ENCODE data around the gene EIF5.

The EIF5 gene

DNA sequence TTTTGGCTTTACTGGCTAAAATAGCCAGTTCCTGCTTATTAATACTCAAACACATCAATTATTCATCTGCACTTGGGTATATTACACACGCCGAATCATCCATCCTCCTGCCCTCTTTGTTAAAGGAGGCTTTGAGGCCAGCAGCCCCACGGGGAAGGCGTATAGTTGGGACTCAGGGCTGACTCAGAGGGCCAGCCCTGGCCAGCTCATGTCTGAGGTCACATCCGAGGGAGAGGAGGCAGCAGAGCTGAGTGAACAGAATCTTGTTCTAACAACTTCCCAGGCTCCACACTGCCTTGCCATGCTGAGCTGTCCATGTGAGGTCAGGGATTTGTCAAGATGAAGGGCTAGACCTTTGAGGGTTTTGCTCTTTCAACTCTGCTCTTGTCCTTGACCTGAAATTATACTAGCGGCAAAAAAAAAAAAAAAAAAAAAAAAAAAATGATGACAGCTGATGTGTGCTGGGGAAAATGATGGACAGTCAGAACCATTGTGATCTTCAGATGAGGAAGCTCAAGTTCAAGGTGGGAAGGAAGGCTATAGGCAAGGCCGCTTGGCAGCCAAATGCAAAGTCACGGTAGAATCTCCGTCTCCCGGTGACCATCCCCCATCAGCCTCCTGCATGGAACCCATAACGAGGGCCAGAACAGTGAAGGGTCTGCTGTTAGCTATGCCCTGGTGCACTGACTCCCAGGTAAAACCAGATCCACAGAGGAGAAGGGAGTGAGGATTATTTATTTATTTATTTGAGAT, 38.7 kb downstream of the EIF5 start:
- no peak for DNase-seq
- Mint-ChIP-seq H3K36me3 (ENCODE audit: low read depth) (no peaks in the 10 kb centered on the region), H3K27ac (no peak overlapping the region), H3K4me3 (no peak overlapping the region), H3K27me3 (ENCODE audit: low read depth, poor library complexity) (peaks cover 25% of the 10 kb centered on the region), H3K4me1 (peaks cover 12% of the 10 kb centered on the region), H3K9me3 (no peaks in the 10 kb centered on the region)
- TF ChIP-seq, protein P1, sequence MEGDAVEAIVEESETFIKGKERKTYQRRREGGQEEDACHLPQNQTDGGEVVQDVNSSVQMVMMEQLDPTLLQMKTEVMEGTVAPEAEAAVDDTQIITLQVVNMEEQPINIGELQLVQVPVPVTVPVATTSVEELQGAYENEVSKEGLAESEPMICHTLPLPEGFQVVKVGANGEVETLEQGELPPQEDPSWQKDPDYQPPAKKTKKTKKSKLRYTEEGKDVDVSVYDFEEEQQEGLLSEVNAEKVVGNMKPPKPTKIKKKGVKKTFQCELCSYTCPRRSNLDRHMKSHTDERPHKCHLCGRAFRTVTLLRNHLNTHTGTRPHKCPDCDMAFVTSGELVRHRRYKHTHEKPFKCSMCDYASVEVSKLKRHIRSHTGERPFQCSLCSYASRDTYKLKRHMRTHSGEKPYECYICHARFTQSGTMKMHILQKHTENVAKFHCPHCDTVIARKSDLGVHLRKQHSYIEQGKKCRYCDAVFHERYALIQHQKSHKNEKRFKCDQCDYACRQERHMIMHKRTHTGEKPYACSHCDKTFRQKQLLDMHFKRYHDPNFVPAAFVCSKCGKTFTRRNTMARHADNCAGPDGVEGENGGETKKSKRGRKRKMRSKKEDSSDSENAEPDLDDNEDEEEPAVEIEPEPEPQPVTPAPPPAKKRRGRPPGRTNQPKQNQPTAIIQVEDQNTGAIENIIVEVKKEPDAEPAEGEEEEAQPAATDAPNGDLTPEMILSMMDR (IDR thresholded peaks at IDR 0.05), result no peak

DNA sequence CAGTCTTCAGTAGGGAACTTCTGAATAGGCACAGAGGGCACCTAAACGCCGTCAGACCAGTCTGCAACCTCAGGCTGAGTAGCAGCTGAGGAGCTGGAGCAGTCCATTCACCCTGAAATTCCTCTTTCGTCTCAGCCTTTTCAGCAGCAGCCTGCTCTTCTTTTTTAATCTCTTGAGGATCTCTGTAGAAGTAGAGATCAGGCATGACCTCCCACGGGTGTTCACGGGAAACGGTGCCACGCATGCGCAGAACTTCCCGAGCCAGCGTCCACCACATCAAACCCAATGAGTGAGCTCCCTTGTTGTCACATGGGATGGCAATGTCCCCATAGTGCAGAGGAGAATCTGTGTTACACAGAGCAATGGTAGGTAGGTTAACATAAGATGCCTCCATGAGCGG, 40.1 kb downstream of the EIF5 start:
- no peaks in the 10 kb centered on the region for H3K9me3 Mint-ChIP-seq
- peaks cover 31% of the 10 kb centered on the region for H3K27me3 Mint-ChIP-seq (ENCODE audit: low read depth, poor library complexity)
- H3K27ac Mint-ChIP-seq, result no peak overlapping the region
- TF ChIP-seq, protein P1 (IDR thresholded peaks at IDR 0.05), result no peak
- no peak overlapping the region for H3K4me3 Mint-ChIP-seq
- DNase-seq, result no peak
- no peaks in the 10 kb centered on the region for H3K36me3 Mint-ChIP-seq (ENCODE audit: low read depth)
- H3K4me1 Mint-ChIP-seq, result peaks cover 12% of the 10 kb centered on the region

DNA sequence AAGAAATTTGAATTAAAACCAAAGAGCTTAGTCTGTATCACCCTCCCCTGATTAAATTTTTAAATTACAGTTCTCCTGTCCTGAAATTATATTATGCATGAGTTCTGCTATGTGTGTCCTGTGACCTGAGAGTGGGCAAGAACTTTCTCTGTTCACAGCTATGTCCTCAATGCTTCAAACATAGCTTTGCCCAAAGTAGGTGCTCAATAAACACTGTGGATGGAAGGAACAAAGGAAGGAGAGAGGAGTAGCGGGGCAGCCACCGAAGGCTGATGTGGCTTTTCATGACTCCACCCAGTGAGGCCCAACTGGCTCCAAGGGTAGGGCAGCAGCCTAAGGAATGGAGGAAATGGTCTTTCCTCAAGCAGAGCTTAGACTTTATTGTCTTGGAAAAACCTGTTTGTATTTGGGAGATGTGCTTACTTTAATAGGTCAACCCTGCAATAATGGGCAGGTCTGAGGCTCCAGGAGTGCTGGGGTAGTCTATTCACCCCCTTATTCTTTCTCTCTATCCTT, 43.5 kb downstream of the EIF5 start:
- Mint-ChIP-seq H3K27ac (no peak overlapping the region), H3K27me3 (ENCODE audit: low read depth, poor library complexity) (peaks cover 53% of the 10 kb centered on the region), H3K36me3 (ENCODE audit: low read depth) (no peaks in the 10 kb centered on the region), H3K9me3 (peaks cover 10% of the 10 kb centered on the region), H3K4me3 (no peak overlapping the region), H3K4me1 (peaks cover 4% of the 10 kb centered on the region)
- TF ChIP-seq, protein P1 (IDR thresholded peaks at IDR 0.05), result no peak
- no peak for DNase-seq

DNA sequence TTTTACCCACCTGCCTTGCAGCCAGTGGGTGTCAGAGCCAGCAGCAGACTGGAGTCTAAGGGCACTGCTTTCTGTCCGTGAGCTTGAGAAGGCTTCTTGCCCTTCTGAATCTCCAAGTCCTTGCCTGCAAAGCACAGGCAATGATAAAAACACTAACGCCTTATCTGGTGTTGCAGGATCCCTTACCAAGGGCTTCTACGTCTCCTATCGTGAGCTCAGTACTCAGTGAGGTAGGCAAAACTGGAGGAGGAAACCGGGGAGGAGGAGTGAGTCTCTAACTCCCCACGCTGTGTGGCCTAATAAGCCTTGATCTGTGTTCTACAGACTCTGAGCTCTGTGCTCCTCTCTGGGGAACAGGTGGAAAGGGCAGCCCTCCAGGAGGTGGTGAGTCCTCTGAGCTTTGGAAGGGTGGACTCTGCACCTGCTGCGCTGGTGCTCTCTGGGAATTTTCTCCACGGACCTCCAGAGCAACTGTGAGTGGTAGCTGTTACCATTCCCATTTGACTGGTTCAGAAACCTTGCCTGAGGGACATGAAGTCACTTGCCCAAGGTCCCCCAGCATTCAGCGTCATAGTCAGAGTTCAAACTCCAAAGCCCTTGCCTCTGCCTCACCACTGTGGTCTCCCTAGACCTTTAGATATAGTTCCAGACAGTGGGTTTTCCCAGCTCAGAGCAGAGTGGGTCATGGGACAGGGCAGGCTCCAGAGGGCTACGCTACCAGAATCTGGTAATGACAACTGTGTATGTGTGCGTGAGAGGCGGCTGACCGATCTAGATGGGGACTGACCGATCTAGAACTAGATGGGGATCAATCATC, 44.2 kb downstream of the EIF5 start:
- peaks cover 6% of the 10 kb centered on the region for H3K4me1 Mint-ChIP-seq
- H3K4me3 Mint-ChIP-seq, result no peak overlapping the region
- H3K27ac Mint-ChIP-seq, result no peak overlapping the region
- peaks cover 60% of the 10 kb centered on the region for H3K27me3 Mint-ChIP-seq (ENCODE audit: low read depth, poor library complexity)
- no peak for DNase-seq
- H3K36me3 Mint-ChIP-seq (ENCODE audit: low read depth), result no peaks in the 10 kb centered on the region
- H3K9me3 Mint-ChIP-seq, result peaks cover 10% of the 10 kb centered on the region
- TF ChIP-seq, protein P1 (IDR thresholded peaks at IDR 0.05), result no peak

DNA sequence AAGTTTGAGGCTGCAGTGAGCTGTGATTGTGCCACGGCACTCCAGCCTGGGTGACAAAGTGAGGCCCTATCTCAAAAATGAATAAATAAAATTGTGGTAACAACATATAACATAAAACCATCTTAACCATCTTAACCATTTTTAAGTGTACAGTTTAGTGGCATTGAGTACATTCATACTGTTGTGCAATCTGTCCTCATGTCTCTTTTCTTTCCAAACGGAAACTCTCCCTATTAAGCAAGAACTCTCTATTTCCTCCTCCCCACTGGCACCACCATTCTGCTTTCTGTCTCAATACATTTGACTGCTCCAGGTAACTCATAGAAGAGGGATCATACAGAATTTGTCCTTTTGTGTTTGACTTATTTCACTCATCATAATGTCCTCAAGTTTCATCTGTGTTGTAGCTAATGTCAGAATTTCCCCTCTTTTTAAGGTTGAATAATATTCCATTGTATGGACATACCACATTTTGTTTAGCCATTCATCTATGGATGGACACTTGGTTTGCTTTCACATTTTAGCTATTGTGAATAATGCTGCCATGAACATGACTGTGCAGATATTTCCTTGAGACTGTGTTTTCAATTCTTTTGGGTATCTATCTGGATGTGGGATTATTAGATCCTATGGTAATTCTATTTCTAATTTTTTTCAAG, 46.8 kb downstream of the EIF5 start:
- peaks cover 10% of the 10 kb centered on the region for H3K9me3 Mint-ChIP-seq
- no peak overlapping the region for H3K27ac Mint-ChIP-seq
- TF ChIP-seq, protein P1 (IDR thresholded peaks at IDR 0.05), result no peak

More for the DNA sequence above, 46.8 kb downstream of the EIF5 start:
- H3K4me3 Mint-ChIP-seq, result no peak overlapping the region
- DNase-seq, result no peak
- H3K36me3 Mint-ChIP-seq (ENCODE audit: low read depth), result no peaks in the 10 kb centered on the region
- peaks cover 54% of the 10 kb centered on the region for H3K27me3 Mint-ChIP-seq (ENCODE audit: low read depth, poor library complexity)
- peaks cover 19% of the 10 kb centered on the region for H3K4me1 Mint-ChIP-seq

Data from nephron progenitor cell (in vitro differentiated cells).